Dendritic cell treated with granulocyte-macrophage colony-stimulating factor and Interleukin-4, amounts not matched to agents 40 ng/mL and 50 ng/mL, for 4 days (primary cell): ENCODE measurements around the gene ASCC3.
"Not testable (repeated sequence)": the region's sequence is repeated elsewhere in the genome, so short reads cannot be mapped to it uniquely, and the experiment has no call there.

Experiments used
- H3K27ac Mint-ChIP-seq: one replicate; pipeline ENCODE4 v1.8.0; 2022; ENCODE audit warnings: mild to moderate bottlenecking, mixed read lengths
- H3K27me3 Mint-ChIP-seq: one replicate; pipeline ENCODE4 v1.8.0; 2022; ENCODE audit warnings: mild to moderate bottlenecking, mixed read lengths
- H3K36me3 Mint-ChIP-seq: one replicate; pipeline ENCODE4 v1.8.0; 2022; ENCODE audit warnings: low read depth, mixed read lengths
- H3K4me1 Mint-ChIP-seq: one replicate; pipeline ENCODE4 v1.8.0; 2022; ENCODE audit warnings: low read depth, mixed read lengths
- H3K4me3 Mint-ChIP-seq: one replicate; pipeline ENCODE4 v1.8.0; 2022; ENCODE audit warnings: mild to moderate bottlenecking, moderate library complexity, mixed read lengths
- H3K9me3 Mint-ChIP-seq: one replicate; pipeline ENCODE4 v1.8.0; 2022; ENCODE audit warnings: mixed read lengths
- intact Hi-C: fragments of 100-400 bp; cut with micrococcal nuclease; formaldehyde crosslinking; loops from one replicate; pipeline ENCODE4 v1.15.0; 2022

ASCC3 gene

DNA sequence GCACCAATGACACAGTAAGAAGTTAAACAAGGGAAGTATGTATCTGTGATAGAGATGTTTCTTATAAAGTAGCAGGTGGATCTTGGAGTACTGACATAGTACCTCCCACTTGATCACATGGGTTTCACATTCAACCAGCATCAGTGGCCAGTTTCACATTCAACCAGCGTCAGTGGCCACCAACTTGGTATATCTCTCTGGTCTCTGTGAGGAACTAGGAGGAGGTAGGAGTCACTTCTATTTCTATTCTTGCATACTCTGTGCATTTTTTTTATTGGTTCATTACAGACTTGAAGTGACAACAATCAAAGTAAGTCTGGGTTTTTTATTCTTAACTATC lies 216.1 kb downstream of the ASCC3 start:
- intact Hi-C loops: no loop called here
- H3K9me3 Mint-ChIP-seq: no peaks in the 10 kb centered on the region
- H3K4me3 Mint-ChIP-seq: no peak overlapping the region
- peaks cover 7% of the 10 kb centered on the region for H3K36me3 Mint-ChIP-seq
- H3K4me1 Mint-ChIP-seq: no peaks in the 10 kb centered on the region
- H3K27ac Mint-ChIP-seq: no peak overlapping the region
- no peaks in the 10 kb centered on the region for H3K27me3 Mint-ChIP-seq

DNA sequence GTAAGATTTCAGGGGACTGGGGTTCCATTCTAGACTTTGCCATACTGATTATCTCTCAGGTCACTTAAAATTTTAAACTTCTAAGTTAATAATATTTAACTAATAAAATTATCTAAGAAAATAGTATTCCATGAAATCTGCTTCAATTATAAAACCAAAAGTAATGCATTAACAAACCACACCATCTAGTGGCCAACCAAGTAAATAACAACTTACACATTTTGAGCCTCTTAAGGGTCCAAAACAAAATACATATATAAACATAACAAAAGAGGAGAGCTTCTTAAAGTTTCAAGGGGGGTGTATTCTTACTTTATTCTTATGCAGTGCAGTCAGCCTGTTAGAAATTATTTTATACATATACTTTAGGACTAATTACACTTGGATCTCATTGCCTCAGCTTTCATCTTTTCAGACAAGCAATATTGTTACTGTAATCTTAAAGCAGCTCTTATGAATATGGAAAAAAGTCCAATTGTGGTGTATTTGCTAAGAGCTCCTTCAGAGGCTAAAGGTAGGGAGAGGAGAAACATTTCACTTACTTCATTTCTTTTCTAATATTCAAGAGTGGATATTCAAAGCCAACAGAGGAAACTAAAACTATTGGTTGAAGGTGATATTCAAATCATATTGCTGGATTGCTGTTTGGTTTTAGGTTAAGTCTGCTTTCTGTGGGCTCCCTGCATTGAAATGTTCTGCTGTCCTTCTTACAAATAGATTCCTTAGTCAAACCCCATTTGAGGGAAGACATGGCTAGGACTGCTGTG lies 216.7 kb downstream of the ASCC3 start:
- Mint-ChIP-seq H3K27me3 (no peaks in the 10 kb centered on the region), H3K4me3 (no peak overlapping the region), H3K4me1 (no peaks in the 10 kb centered on the region), H3K27ac (no peak overlapping the region), H3K36me3 (peaks cover 7% of the 10 kb centered on the region), H3K9me3 (no peaks in the 10 kb centered on the region)
- intact Hi-C loops: loop anchor here (5.0 kb wide), 4 partner anchors 187 to 797 kb away; no protein-coding TSS in a partner anchor

DNA sequence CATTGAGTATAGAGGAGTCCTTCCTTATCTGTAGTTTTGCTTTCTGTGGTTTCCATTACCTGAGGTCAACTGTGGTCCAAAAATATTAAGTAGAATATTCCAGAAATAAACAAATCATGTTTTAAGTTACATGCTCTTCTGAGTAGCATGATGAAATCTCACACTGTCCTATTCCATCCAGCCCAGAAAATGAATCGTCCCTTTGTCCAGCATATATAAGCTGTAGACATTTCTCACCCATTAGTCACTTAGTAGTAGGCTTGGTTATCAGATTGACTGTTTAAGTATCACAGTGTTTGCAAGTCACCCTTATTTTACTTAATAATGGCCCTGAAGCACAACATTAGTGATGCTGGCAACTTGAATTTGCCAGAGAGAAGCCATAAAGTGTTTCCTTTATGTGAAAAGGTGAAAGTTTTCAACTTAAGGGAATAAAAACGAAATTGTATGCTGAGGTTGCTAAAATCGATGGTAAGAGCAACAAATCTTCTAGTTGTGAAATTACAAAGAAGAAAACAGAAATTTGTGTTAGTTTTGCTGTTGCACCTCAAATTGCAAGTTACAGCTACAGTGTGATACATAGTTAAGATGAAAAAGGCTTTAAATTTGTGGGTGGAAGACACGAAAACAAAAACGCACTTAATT lies 217.8 kb downstream of the ASCC3 start:
- Mint-ChIP-seq H3K4me1 (no peaks in the 10 kb centered on the region), H3K27me3 (no peaks in the 10 kb centered on the region), H3K27ac (no peak overlapping the region), H3K4me3 (no peak overlapping the region), H3K36me3 (peaks cover 7% of the 10 kb centered on the region), H3K9me3 (no peaks in the 10 kb centered on the region)
- intact Hi-C loops: loop anchor here (5.0 kb wide), 4 partner anchors 186 to 796 kb away; no protein-coding TSS in a partner anchor

DNA sequence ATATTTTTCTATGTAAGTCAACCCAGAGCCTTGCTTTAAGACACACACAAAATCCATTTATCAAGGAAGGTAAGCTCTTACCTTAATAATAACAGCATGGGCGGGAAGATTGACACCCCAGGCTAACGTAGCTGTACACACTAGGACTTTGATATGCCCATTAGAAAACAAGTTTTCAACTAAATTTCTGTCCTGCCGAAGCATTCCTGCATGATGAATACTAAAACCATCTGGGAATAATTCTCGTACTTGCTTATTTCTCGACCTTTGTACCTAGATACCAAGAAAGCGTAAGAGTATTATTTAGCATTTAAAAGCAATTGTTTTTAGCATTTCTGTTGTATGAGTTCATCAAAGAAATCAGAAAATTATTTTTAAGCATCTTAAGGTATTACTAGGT lies 218.9 kb downstream of the ASCC3 start:
- no peaks in the 10 kb centered on the region for H3K27me3 Mint-ChIP-seq
- H3K36me3 Mint-ChIP-seq: peaks cover 7% of the 10 kb centered on the region

DNA sequence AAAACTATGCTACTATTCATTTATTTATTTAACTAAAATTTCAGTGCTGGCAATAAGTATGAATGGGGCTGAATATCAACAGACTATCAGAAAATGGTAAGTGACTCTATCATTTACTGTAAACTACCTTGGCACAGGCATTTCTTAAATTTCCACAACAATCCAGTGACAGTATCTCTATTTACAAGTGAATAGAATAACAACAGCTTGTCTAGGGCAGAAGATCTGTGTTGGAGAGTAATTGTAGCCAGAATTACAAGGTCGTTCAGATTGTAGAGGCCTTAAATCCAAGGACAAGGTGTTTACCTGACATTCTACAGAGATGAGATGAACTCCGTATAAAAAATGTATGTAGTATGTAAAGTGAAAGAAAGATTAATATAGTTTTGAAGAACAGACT lies 222.6 kb downstream of the ASCC3 start:
- H3K4me1 Mint-ChIP-seq: no peaks in the 10 kb centered on the region
- no peaks in the 10 kb centered on the region for H3K27me3 Mint-ChIP-seq
- H3K36me3 Mint-ChIP-seq: peaks cover 7% of the 10 kb centered on the region
- no peak overlapping the region for H3K27ac Mint-ChIP-seq
- intact Hi-C loops: loop anchor here (5.0 kb wide), 1 partner anchor 541 kb away; no protein-coding TSS in a partner anchor
- H3K9me3 Mint-ChIP-seq: no peaks in the 10 kb centered on the region
- H3K4me3 Mint-ChIP-seq: no peak overlapping the region

More for the DNA sequence above, 218.9 kb downstream of the ASCC3 start:
- Mint-ChIP-seq H3K4me1 (no peaks in the 10 kb centered on the region), H3K4me3 (no peak overlapping the region), H3K9me3 (no peaks in the 10 kb centered on the region), H3K27ac (no peak overlapping the region)
- intact Hi-C loops: loop anchor here (5.0 kb wide), 4 partner anchors 185 to 795 kb away; no protein-coding TSS in a partner anchor

DNA sequence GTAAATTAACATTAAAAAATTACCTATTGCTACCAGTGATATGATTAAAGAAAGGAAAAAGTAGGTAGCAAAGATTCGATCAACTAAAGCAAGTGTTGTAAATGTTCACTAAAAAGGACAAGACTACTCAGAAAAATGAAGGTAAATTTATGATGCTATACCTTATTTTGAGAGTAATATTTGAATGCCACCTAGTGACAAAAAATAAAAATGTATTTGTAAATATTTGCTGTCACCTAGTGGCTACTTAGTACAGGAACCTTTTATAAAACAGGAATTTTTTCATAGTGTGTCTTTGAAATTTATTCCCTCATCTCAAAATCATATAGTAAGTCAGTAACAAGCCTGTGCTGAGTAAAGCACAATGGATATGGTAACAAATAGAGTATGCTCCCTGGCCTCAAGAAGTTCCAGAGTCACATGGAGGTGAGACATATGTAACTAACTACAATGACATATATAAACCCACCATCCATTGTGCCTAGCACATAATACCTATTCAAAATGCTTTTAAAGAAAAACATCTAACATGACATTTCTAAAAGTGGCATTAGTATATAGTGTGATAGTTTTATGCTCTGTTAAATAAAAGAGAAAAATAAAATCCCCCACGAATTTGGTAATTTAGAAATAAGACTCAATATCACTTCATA lies 223.3 kb downstream of the ASCC3 start:
- Mint-ChIP-seq H3K36me3 (peaks cover 7% of the 10 kb centered on the region), H3K4me1 (no peaks in the 10 kb centered on the region), H3K27me3 (no peaks in the 10 kb centered on the region), H3K27ac (no peak overlapping the region), H3K4me3 (no peak overlapping the region), H3K9me3 (no peaks in the 10 kb centered on the region)
- intact Hi-C loops: loop anchor here (5.0 kb wide), 1 partner anchor 541 kb away; no protein-coding TSS in a partner anchor

DNA sequence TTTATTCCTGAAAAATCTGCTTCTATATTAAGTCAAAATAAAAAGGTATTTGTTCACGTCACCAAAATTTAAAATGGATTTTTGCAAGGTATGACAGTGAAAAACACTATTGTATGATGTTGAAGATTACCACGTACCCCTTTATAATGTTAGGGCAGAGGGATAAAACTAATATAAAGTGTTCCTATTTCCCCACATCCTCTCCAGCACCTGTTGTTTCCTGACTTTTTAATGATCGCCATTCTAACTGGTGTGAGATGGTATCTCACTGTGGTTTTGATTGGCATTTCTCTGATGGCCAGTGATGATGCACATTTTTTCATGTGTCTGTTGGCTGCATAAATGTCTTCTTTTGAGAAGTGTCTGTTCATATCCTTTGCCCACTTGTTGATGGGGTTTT lies 240.0 kb downstream of the ASCC3 start:
- H3K27me3 Mint-ChIP-seq, intact Hi-C loops, H3K27ac Mint-ChIP-seq, H3K4me3 Mint-ChIP-seq, H3K9me3 Mint-ChIP-seq, H3K4me1 Mint-ChIP-seq: not testable (repeated sequence)
- H3K36me3 Mint-ChIP-seq: peaks cover 50% of the 10 kb centered on the region

DNA sequence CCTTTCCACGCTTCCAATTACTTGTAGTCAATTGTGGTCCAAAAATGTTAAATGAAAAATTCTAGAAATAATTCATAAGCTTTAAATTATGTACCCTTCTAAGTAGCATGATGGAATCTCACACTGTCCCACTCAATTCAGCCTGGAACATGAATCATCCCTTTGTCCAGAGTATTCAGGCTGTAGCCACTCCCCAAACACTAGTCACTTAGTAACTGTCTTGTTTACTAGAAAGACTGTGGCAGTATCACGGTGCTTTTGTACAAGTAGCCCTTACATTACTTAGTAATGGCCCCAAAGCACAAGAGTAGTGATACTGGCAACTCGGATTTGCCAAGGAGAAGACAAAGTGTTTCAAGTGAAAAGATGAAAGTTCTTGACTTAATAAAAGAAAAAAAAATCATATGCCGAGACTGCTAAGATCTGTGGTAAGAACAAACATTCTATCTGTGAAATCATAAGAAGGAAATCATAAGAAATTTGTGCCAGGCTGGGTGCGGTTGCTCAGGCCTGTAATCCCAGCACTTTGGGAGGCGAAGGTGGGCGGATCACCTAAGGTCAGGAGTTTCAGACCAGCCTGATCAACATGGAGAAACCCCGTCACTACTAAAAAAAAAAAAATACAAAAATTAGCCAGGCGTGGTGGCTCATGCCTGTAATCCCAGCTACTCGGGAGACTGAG lies 247.9 kb downstream of the ASCC3 start:
- intact Hi-C loops: no loop called here
- no peak overlapping the region for H3K27ac Mint-ChIP-seq
- peaks cover 3% of the 10 kb centered on the region for H3K4me1 Mint-ChIP-seq
- H3K4me3 Mint-ChIP-seq: no peak overlapping the region
- H3K27me3 Mint-ChIP-seq: no peaks in the 10 kb centered on the region
- H3K9me3 Mint-ChIP-seq: no peaks in the 10 kb centered on the region
- H3K36me3 Mint-ChIP-seq: peaks cover 27% of the 10 kb centered on the region

DNA sequence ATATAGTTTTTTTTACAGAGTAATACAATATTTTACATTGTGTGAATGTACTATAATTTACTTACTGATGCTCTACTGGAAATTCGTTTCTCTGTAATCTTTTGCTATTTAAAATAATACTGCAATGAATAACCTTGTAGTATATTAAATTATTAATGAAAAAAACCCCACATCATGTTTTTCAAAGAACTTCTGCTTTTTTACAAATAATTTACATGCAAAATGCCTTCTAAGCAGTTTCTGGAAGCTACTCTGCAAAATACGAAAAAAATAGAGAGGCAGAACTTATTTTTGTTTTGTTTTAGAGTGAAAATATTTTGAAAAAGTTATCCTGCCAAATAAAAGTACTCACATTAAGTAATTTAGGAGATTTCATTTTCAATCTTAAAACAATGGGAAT lies 250.6 kb downstream of the ASCC3 start:
- intact Hi-C loops: no loop called here
- H3K4me1 Mint-ChIP-seq: peaks cover 8% of the 10 kb centered on the region
- no peak overlapping the region for H3K4me3 Mint-ChIP-seq
- H3K36me3 Mint-ChIP-seq: peaks cover 18% of the 10 kb centered on the region
- no peak overlapping the region for H3K27ac Mint-ChIP-seq
- no peaks in the 10 kb centered on the region for H3K27me3 Mint-ChIP-seq
- H3K9me3 Mint-ChIP-seq: no peaks in the 10 kb centered on the region

DNA sequence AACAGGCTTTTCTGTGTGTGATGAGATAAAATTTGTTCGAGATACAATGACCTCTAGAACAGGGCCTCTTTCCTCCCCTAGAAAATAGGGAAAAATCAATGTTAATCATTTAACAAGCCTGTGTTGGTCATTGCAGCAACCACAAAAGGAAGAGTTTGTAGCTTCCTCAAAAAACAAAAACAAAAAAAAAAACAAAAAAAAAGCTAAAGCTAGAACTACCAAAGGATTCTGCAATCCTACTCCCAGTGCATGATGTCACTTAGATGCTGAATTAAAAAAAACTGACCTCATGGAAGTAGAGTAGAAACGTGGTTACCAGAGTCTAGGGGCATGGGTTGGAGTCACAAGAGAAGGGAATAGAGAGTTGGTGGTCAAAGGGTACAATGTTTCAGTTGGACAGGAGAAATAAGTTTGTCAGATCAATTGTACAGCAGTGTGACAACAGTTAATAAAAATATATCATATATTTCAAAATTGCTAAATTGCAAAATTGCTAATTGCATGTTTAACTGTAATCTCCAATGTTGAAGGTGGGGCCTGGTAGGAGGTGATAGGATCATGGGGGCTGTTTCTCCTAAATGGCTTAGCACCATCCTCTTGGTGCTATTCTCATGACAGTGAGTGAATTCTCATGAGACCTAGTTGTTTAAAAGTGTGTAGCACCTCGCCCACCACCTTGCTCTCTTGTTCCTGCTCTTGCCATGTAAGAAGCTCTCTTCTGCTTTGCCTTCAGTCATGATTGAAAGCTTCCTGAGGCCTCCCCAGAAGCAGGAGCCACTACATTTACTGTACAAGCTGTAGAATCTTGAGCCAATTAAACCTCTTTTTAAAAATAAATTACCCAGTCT lies 253.0 kb downstream of the ASCC3 start:
- no peak overlapping the region for H3K27ac Mint-ChIP-seq
- no peaks in the 10 kb centered on the region for H3K27me3 Mint-ChIP-seq
- H3K4me3 Mint-ChIP-seq: no peak overlapping the region
- H3K36me3 Mint-ChIP-seq: peaks cover 19% of the 10 kb centered on the region
- intact Hi-C loops: no loop called here
- no peaks in the 10 kb centered on the region for H3K9me3 Mint-ChIP-seq
- peaks cover 8% of the 10 kb centered on the region for H3K4me1 Mint-ChIP-seq

DNA sequence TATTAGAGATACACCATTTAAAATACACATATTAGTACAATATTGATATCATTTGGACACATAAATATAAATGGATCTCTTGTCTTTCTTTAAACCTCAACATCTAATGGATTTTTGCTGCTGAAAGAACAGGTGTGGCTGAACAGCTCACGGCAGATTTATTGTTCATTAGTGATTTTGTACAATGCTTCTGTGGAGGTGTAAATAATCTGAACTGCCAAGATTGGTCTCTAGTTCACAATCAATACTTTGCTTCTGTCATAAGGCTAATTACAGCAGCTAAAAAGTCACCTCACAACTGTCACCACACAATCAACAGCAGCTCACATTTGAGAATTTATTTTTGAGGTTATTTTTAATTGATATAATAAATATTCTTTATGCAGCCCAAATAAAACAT lies 254.4 kb downstream of the ASCC3 start:
- H3K9me3 Mint-ChIP-seq: no peaks in the 10 kb centered on the region
- H3K27me3 Mint-ChIP-seq: no peaks in the 10 kb centered on the region
- no peak overlapping the region for H3K4me3 Mint-ChIP-seq
- peaks cover 27% of the 10 kb centered on the region for H3K36me3 Mint-ChIP-seq
- H3K4me1 Mint-ChIP-seq: peaks cover 8% of the 10 kb centered on the region
- H3K27ac Mint-ChIP-seq: no peak overlapping the region
- intact Hi-C loops: no loop called here

DNA sequence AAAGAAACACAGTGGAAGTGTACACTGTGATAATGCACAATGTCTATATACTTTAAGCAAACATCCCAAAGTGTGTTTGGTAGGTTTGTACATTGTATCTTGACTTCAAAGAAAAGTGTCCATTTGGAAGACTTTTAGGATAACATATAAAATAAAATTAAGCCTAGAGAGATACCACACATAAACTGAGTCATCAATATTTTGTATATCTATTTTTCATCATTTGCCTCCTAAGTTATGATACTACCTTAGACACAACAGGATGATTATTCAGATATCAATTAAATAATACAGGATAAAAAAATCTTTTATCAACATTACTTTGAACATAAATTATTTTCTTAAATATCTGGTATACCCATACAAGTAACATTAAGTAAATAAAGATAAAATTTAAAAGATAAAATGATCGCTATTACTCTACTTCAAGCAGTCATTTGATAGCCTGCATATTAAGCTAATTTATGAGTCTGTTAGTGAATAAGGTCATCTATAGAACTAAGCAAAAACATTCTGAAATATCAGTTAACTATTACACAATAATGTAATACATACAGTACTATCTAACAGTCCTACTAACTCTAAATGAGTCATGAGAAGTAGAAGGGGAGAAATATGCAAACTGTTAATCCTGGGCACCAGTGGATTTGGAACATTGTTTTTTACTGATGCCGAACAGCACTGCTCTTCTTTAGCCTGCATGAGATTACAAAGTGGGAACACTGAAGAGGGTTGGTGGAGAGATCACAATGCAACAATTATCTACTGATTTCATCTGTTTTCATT lies 258.0 kb downstream of the ASCC3 start:
- Mint-ChIP-seq H3K4me3 (no peak overlapping the region), H3K36me3 (peaks cover 31% of the 10 kb centered on the region), H3K27me3 (no peaks in the 10 kb centered on the region), H3K4me1 (peaks cover 8% of the 10 kb centered on the region), H3K27ac (no peak overlapping the region), H3K9me3 (no peaks in the 10 kb centered on the region)
- intact Hi-C loops: no loop called here
